ENCODE data around the gene SOD2. TPM values are rescaled to one million over a fixed set of nuclear protein-coding genes. Genes with fewer than 3 reads are reported as not detected.

Gene SOD2
- total and polyA plus RNA-seq, 2 of the 13 experiments (the other 11 are each of a cell fraction or from before 2014, with no cell fraction given) = 304 to 309 TPM

GRCh38 chr6:159692303-159693127, 526 bp downstream of the SOD2 start (continued):
- TF ChIP-seq MTERF4 (CRISPR knock-in tag; IDR thresholded peaks at IDR 0.05) (peak; percentile 27; the same call in 1 of the 2 replicates), DPF2 (CRISPR knock-in tag; IDR thresholded peaks at IDR 0.05; ENCODE audit: borderline replicate concordance, low read depth) (no peak), YEATS4 (CRISPR knock-in tag; IDR thresholded peaks at IDR 0.05; ENCODE audit: borderline replicate concordance) (no peak; the same call in 1 of the 2 replicates), ZNF329 (CRISPR knock-in tag; IDR thresholded peaks at IDR 0.05; ENCODE audit: low read depth) (peak; percentile 53; the same call in 1 of the 2 replicates), PCBP1 (IDR thresholded peaks at IDR 0.05; ENCODE audit: borderline replicate concordance, low read depth, low read length) (0 out of 2 replicates have a peak, but pooled peaks have one; percentile 17), THRA (CRISPR knock-in tag; IDR thresholded peaks at IDR 0.05; ENCODE audit: borderline replicate concordance) (no peak), HNRNPH1 (optimal IDR thresholded peaks at IDR 0.05; ENCODE audit: low read depth, low read length) (no peak), ZFYVE20 (CRISPR knock-in tag; IDR thresholded peaks at IDR 0.05; ENCODE audit: borderline replicate concordance, low read depth) (0 out of 2 replicates have a peak, but pooled peaks have one; percentile 47), GPN1 (CRISPR knock-in tag; IDR thresholded peaks at IDR 0.05; ENCODE audit: borderline replicate concordance) (no peak), NR1H2 (CRISPR knock-in tag; IDR thresholded peaks at IDR 0.05; ENCODE audit: borderline replicate concordance, low read depth) (no peak), SRY (CRISPR knock-in tag; IDR thresholded peaks at IDR 0.05) (no peak), MIXL1 (CRISPR knock-in tag; IDR thresholded peaks at IDR 0.05) (no peak), ZNF234 (CRISPR knock-in tag; conservative IDR thresholded peaks at IDR 0.05) (no peak), ZSCAN29 (CRISPR knock-in tag; conservative IDR thresholded peaks at IDR 0.05) (peak; percentile 98), MEIS1 (CRISPR knock-in tag; IDR thresholded peaks at IDR 0.05; ENCODE audit: borderline replicate concordance) (no peak)
- TF ChIP-seq, protein P1, sequence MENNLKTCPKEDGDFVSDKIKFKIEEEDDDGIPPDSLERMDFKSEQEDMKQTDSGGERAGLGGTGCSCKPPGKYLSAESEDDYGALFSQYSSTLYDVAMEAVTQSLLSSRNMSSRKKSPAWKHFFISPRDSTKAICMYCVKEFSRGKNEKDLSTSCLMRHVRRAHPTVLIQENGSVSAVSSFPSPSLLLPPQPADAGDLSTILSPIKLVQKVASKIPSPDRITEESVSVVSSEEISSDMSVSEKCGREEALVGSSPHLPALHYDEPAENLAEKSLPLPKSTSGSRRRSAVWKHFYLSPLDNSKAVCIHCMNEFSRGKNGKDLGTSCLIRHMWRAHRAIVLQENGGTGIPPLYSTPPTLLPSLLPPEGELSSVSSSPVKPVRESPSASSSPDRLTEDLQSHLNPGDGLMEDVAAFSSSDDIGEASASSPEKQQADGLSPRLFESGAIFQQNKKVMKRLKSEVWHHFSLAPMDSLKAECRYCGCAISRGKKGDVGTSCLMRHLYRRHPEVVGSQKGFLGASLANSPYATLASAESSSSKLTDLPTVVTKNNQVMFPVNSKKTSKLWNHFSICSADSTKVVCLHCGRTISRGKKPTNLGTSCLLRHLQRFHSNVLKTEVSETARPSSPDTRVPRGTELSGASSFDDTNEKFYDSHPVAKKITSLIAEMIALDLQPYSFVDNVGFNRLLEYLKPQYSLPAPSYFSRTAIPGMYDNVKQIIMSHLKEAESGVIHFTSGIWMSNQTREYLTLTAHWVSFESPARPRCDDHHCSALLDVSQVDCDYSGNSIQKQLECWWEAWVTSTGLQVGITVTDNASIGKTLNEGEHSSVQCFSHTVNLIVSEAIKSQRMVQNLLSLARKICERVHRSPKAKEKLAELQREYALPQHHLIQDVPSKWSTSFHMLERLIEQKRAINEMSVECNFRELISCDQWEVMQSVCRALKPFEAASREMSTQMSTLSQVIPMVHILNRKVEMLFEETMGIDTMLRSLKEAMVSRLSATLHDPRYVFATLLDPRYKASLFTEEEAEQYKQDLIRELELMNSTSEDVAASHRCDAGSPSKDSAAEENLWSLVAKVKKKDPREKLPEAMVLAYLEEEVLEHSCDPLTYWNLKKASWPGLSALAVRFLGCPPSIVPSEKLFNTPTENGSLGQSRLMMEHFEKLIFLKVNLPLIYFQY (CRISPR knock-in tag; IDR thresholded peaks at IDR 0.05; ENCODE audit: borderline replicate concordance) = no peak
- TF ChIP-seq, protein P2, sequence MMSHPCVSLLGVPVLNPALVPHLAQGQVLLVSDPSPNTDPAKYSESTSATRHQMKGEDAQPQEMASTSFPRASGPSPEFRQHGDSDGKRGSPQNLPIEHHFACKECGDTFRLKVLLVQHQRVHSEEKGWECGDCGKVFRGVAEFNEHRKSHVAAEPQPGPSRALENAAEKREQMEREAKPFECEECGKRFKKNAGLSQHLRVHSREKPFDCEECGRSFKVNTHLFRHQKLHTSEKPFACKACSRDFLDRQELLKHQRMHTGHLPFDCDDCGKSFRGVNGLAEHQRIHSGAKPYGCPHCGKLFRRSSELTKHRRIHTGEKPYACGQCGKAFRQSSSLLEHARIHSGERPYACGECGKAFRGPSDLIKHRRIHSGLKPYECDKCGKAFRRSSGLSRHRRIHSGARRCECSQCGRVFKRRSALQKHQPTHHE (CRISPR knock-in tag; IDR thresholded peaks at IDR 0.05; ENCODE audit: borderline replicate concordance) = no peak
- TF ChIP-seq, protein P3, sequence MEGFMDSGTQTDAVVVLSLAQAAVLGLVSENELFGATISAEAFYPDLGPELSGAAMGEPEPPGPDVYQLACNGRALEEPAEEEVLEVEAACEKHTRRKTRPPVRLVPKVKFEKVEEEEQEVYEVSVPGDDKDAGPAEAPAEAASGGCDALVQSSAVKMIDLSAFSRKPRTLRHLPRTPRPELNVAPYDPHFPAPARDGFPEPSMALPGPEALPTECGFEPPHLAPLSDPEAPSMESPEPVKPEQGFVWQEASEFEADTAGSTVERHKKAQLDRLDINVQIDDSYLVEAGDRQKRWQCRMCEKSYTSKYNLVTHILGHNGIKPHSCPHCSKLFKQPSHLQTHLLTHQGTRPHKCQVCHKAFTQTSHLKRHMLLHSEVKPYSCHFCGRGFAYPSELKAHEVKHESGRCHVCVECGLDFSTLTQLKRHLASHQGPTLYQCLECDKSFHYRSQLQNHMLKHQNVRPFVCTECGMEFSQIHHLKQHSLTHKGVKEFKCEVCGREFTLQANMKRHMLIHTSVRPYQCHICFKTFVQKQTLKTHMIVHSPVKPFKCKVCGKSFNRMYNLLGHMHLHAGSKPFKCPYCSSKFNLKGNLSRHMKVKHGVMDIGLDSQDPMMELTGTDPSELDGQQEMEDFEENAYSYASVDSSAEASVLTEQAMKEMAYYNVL (CRISPR knock-in tag; IDR thresholded peaks at IDR 0.05; ENCODE audit: borderline replicate concordance) = no peak
